Muscle of leg (tissue), 11 donors: Measurements from ENCODE around the gene LEPR. TPM values are rescaled to one million over a fixed set of nuclear protein-coding genes. Genes with fewer than 3 reads are reported as not detected.
A peak's percentile ranks its signal among the peaks of the same experiment; 100 is the strongest.
"Not testable (repeated sequence)": the region's sequence is repeated elsewhere in the genome, so short reads cannot be mapped to it uniquely, and the experiment has no call there.

ENCODE experiments used
- DNase-seq: peaks from one replicate; pipeline ENCODE4 v3.0.0; 2013
- H3K27ac ChIP-seq: one replicate; pipeline ENCODE4 v1.5.1; 2013; ENCODE audit warnings: mild to moderate bottlenecking, low read length, control low read depth
- H3K27me3 ChIP-seq: one replicate; pipeline ENCODE4 v1.6.1; 2013; ENCODE audit warnings: low read length; ENCODE audit not compliant: control insufficient read depth, insufficient read depth
- H3K36me3 ChIP-seq: one replicate; pipeline ENCODE4 v1.6.1; 2013; ENCODE audit warnings: low read length; ENCODE audit not compliant: control insufficient read depth, insufficient read depth
- H3K4me1 ChIP-seq: one replicate; pipeline ENCODE4 v1.6.1; 2013; ENCODE audit warnings: low read length; ENCODE audit not compliant: control insufficient read depth, insufficient read depth
- H3K4me3 ChIP-seq: one replicate; pipeline ENCODE4 v1.5.1; 2013; ENCODE audit warnings: low read length, control low read depth
- H3K9me3 ChIP-seq: replicated peaks from 2 replicates; pipeline ENCODE4 v1.6.1; 2013; ENCODE audit warnings: low read depth, low read length; ENCODE audit not compliant: control insufficient read depth
- WGBS: methylation state at CpG from one replicate; pipeline ENCODE4 v1.1.5; 2013; ENCODE audit warnings: missing lambda C conversion rate; ENCODE audit not compliant: insufficient coverage; 5-methylcytosine and 5-hydroxymethylcytosine counted together
- polyA plus RNA-seq, 8 donors: library from polyadenylated mRNA; unstranded; fragments of 120-200 nt; gene quantifications; one replicate each; pipeline versions ENCODE4 v1.2.1 to v1.2.3, GENCODE V29; 2013; ENCODE audit warnings: inconsistent platforms in 1 of 8, low replicate concordance in 1 of 8; ENCODE audit not compliant: insufficient read length in 8 of 8, insufficient read depth in 1 of 8
- total RNA-seq: library from RNA; stranded (reverse); fragments of 120-200 nt; gene quantifications from one replicate; pipeline ENCODE4 v1.2.4, GENCODE V29; 2013

LEPR gene
- total and polyA plus RNA-seq, 9 donors = 3.7 to 15.5 (median 9.0) TPM

GRCh38 chr1:65445837-65446236, 25.4 kb downstream of the LEPR start:
- H3K9me3 ChIP-seq = no peaks in the 10 kb centered on the region
- DNase-seq = no peak
- H3K27ac ChIP-seq = no peak overlapping the region
- no peak overlapping the region for H3K4me3 ChIP-seq
- WGBS = 100% methylated on average over 1 of the region's 1 CpG
- H3K27me3 ChIP-seq = no peaks in the 10 kb centered on the region
- no peaks in the 10 kb centered on the region for H3K36me3 ChIP-seq
- no peaks in the 10 kb centered on the region for H3K4me1 ChIP-seq

DNA sequence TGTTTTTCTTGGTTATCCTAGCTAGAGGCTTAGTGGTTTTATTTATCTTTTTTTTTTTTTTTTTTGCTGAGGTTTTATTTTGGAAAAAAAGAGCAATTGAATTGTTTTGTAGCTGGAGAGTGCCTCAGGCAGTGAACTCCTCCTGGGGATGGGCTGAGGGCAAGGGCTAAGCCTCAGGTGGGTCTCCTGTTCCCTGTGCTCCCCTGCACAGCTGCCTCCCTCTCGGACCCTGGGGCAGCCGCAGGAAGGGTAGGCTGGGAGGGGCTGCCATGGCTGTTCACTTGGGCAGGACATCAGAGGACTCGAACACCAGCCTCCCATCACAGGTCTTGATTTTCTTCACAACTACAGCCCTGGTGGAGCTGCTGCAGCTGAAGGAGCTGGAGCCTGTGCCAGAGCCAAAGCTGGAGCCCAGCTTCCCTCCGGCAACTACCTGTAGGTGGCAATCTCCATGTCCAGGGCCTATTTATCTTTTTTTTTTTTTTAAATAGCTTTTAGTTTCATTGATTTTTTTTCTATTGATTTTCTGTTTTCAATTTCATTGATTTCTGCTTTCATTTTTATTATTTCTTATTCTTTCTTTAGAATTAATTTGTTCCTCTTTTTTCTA, 28.9 kb downstream of the LEPR start:
- Histone ChIP-seq H3K4me3 (no peak overlapping the region), H3K27ac (no peak overlapping the region), H3K36me3 (no peaks in the 10 kb centered on the region), H3K9me3 (no peaks in the 10 kb centered on the region), H3K27me3 (no peaks in the 10 kb centered on the region), H3K4me1 (no peaks in the 10 kb centered on the region)
- DNase-seq = no peak
- WGBS = 84% methylated on average over 3 of the region's 4 CpGs

DNA sequence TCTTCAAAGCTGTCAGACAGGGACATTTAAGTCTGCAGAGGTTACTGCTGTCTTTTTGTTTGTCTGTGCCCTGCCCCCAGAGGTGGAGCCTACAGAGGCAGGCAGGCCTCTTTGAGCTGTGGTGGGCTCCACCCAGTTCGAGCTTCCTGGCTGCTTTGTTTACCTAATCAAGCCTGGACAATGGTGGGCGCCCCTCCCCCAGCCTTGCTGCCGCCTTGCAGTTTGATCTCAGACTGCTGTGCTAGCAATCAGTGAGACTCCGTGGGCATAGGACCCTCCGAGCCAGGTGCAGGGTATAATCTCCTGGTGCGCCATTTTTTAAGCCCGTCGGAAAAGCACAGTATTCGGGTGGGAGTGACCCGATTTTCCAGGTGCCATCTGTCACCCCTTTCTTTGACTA, 35.2 kb downstream of the LEPR start:
- H3K4me3 ChIP-seq, H3K9me3 ChIP-seq, H3K36me3 ChIP-seq, H3K27ac ChIP-seq, H3K27me3 ChIP-seq, DNase-seq, H3K4me1 ChIP-seq: not testable (repeated sequence)
- WGBS = no CpG with 5 or more reads among the region's 10 CpGs

GRCh38 chr1:65456481-65456880, 36.0 kb downstream of the LEPR start:
- no peak overlapping the region for H3K4me3 ChIP-seq
- no peaks in the 10 kb centered on the region for H3K36me3 ChIP-seq
- DNase-seq = no peak
- no peak overlapping the region for H3K27ac ChIP-seq
- H3K4me1 ChIP-seq = no peaks in the 10 kb centered on the region
- H3K9me3 ChIP-seq = no peaks in the 10 kb centered on the region
- H3K27me3 ChIP-seq = no peaks in the 10 kb centered on the region

- no peaks in the 10 kb centered on the region for H3K4me1 ChIP-seq
- H3K27ac ChIP-seq = no peak overlapping the region
- no peak overlapping the region for H3K4me3 ChIP-seq
- H3K36me3 ChIP-seq = no peaks in the 10 kb centered on the region
- H3K27me3 ChIP-seq = no peaks in the 10 kb centered on the region
- H3K9me3 ChIP-seq = no peaks in the 10 kb centered on the region
- no peak for DNase-seq
Measured at GRCh38 chr1:65457868-65458267, 37.4 kb downstream of the LEPR start.

GRCh38 chr1:65458730-65459396, 38.4 kb downstream of the LEPR start:
- Histone ChIP-seq H3K36me3 (no peaks in the 10 kb centered on the region), H3K27ac (no peak overlapping the region), H3K4me3 (no peak overlapping the region), H3K4me1 (no peaks in the 10 kb centered on the region), H3K27me3 (no peaks in the 10 kb centered on the region), H3K9me3 (no peaks in the 10 kb centered on the region)
- whole genome bisulfite sequencing = 93% methylated on average over 2 of the region's 2 CpGs
- no peak for DNase-seq

DNA sequence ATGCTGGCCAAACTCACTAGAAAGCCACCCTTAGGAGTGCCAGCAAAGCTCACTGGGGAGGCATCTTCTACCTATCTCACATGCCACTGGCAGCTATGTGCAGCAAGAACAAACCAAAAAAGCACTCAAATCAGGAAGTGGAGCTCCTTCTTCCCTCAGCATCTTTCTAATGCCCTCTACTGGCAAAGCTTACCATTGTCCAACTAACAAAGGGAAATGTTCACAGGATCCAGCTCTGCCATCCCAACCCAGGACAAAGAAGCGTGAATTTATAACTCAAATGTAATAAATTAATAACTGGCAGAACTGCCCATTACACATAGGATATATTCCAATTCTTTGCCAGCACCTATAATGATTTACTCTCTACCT, 38.9 kb downstream of the LEPR start:
- Histone ChIP-seq H3K4me1 (no peaks in the 10 kb centered on the region), H3K9me3 (no peaks in the 10 kb centered on the region), H3K27ac (no peak overlapping the region), H3K27me3 (no peaks in the 10 kb centered on the region), H3K4me3 (no peak overlapping the region), H3K36me3 (no peaks in the 10 kb centered on the region)
- no peak for DNase-seq
- no CpG with 5 or more reads among the region's 1 CpG for WGBS

DNA sequence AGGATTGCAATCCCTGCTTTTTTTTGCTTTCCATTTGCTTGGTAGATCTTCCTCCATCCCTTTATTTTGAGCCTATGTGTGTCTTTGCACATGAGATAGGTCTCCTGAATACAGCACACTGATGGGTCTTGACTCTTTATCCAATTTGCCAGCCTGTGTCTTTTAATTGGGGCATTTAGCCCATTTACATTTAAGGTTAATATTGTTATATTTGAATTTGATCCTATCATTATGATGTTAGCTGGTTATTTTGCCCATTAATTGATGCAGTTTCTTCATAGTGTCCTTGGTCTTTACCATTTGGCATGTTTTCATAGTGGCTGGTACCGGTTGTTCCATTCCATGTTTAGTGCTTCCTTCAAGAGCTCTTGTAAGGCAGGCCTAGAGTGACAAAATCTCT, 45.4 kb downstream of the LEPR start:
- not testable (repeated sequence) for H3K36me3 ChIP-seq, H3K27ac ChIP-seq, DNase-seq, H3K27me3 ChIP-seq, H3K4me3 ChIP-seq, H3K4me1 ChIP-seq, H3K9me3 ChIP-seq
- WGBS = 100% methylated on average over 1 of the region's 1 CpG

- peaks cover 4% of the 10 kb centered on the region for H3K4me1 ChIP-seq
- 52% methylated on average over 3 of the region's 6 CpGs for WGBS
- no peaks in the 10 kb centered on the region for H3K36me3 ChIP-seq
- H3K27ac ChIP-seq = no peak overlapping the region
- no peak overlapping the region for H3K4me3 ChIP-seq
- no peaks in the 10 kb centered on the region for H3K27me3 ChIP-seq
- DNase-seq = no peak
- H3K9me3 ChIP-seq = no peaks in the 10 kb centered on the region
Measured at GRCh38 chr1:65467536-65467935, 47.1 kb downstream of the LEPR start.

GRCh38 chr1:65469126-65469888, 48.8 kb downstream of the LEPR start:
- H3K4me3 ChIP-seq = no peak overlapping the region
- no peaks in the 10 kb centered on the region for H3K9me3 ChIP-seq
- peak overlapping the region; percentile 48 for H3K27ac ChIP-seq
- H3K36me3 ChIP-seq = no peaks in the 10 kb centered on the region
- WGBS = 70% methylated on average over 1 of the region's 4 CpGs
- no peaks in the 10 kb centered on the region for H3K27me3 ChIP-seq
- no peak for DNase-seq
- H3K4me1 ChIP-seq = peaks cover 4% of the 10 kb centered on the region
